Measurements from ENCODE around the gene SLC29A2. TPM values are rescaled to one million over a fixed set of nuclear protein-coding genes. Genes with fewer than 3 reads are reported as not detected.

The SLC29A2 gene
- total RNA-seq, 4 donors from 2014 or later, result 3.7 to 30.7 (median 15.5) TPM

DNA sequence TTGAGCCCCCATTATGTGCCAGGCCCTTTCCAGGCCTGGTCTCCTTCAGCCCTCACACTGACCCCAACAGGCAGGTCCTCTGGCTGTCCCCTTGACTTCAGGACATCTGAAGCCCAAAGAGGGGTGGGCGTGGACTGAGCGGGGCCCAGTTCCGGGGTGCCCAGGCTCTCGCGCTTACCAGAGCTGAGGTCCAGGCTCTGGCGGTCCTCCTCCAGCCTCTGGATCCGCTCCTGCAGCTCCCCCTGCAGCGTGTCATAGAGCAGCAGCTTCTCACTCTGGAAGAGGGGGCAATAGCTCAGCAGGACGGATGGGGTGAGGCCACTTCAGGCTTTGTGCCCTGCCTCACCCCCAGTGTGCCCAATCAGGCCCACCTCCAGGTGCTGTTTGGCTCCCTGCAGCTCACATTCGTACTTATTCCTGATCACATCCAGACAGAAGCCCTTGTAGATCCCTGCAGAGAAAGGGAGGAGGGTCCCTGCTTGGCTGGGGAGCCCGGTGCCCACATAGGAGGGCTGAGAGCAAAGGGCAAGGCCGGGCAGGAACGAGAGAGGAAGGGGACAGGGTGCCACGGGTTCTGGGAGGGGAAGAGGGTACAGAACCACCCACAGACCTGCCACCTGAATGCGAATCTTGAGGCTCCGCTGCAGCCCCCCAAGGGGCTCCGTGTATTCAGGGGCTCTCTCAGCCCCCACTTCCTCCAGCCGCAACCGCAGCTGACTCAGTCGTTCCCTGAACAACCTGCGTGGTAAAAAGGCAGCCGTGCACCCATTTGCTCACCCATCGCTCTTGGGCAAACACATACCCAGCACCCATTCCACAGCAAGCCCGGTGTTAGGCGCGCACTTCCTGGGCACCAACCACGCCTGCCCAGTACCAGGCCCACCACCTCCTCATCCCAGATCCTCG is 30.7 kb downstream of the SLC29A2 start:
- TF ChIP-seq, protein P1, sequence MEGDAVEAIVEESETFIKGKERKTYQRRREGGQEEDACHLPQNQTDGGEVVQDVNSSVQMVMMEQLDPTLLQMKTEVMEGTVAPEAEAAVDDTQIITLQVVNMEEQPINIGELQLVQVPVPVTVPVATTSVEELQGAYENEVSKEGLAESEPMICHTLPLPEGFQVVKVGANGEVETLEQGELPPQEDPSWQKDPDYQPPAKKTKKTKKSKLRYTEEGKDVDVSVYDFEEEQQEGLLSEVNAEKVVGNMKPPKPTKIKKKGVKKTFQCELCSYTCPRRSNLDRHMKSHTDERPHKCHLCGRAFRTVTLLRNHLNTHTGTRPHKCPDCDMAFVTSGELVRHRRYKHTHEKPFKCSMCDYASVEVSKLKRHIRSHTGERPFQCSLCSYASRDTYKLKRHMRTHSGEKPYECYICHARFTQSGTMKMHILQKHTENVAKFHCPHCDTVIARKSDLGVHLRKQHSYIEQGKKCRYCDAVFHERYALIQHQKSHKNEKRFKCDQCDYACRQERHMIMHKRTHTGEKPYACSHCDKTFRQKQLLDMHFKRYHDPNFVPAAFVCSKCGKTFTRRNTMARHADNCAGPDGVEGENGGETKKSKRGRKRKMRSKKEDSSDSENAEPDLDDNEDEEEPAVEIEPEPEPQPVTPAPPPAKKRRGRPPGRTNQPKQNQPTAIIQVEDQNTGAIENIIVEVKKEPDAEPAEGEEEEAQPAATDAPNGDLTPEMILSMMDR (IDR thresholded peaks at IDR 0.05; ENCODE audit: low read depth), result no peak

DNA sequence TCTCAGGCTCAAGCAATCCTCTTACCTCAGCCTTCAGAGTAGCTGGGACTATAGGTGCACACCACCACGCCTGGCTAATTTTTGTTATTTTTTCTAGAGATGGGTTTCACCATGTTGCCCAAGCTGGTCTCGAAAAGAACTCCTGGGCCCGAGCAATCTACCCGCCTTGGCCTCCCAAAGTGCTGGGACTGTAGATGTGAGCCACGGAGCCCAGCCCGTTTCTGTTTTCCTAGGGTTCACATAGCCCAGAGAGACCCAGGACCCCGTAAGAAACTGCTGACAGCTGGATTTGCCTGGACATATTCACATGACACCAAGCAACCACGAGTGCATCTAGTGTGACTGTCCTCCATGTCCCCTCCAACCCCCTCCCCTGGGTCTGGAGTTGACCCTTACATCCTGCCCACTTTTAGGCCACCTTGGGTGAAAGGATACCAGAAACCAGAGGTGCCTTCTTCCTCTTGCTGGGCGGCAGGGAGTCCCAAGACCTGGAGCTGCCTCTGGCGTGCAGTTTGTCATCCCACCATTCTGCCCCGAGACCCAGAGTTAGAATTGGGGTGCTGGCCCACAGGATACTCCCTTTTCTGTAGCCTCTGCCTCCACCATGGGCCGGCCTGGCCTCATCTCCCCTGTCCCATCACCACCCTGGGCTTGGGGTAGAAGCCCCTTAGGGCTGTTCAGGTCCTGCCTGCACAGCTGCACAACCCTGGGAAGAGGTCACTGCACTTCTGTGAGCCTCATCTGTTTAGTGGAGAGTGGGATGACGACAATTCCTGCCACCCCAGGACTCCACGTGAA is 31.7 kb downstream of the SLC29A2 start:
- TF ChIP-seq, protein P1 (IDR thresholded peaks at IDR 0.05; ENCODE audit: low read depth), result no peak

DNA sequence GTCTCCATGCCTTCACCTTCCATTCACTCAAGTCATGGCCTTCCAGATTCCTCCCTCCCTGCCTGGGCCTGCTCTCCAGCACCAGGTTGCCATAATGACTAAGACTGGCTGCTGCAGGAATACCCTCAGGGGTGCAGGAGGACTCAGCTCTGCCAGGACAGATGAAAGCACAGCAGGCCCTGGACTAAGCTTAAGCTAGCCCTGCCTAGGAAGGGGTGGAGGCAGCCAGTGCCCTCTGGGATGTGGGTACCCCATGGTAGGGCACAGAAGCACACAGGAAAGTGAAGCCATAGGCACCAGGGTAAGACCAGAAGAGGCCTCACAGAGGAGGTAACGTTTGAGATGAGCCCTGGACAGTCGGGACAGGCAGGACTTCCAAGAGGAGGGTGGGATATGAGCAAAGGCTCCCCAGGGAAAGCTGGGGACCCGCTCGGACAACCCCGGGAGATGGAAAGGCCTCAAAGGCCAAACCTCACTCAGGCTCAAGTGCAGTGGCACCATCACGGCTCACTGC is 32.3 kb downstream of the SLC29A2 start:
- TF ChIP-seq, protein P1 (IDR thresholded peaks at IDR 0.05; ENCODE audit: low read depth), result no peak

DNA sequence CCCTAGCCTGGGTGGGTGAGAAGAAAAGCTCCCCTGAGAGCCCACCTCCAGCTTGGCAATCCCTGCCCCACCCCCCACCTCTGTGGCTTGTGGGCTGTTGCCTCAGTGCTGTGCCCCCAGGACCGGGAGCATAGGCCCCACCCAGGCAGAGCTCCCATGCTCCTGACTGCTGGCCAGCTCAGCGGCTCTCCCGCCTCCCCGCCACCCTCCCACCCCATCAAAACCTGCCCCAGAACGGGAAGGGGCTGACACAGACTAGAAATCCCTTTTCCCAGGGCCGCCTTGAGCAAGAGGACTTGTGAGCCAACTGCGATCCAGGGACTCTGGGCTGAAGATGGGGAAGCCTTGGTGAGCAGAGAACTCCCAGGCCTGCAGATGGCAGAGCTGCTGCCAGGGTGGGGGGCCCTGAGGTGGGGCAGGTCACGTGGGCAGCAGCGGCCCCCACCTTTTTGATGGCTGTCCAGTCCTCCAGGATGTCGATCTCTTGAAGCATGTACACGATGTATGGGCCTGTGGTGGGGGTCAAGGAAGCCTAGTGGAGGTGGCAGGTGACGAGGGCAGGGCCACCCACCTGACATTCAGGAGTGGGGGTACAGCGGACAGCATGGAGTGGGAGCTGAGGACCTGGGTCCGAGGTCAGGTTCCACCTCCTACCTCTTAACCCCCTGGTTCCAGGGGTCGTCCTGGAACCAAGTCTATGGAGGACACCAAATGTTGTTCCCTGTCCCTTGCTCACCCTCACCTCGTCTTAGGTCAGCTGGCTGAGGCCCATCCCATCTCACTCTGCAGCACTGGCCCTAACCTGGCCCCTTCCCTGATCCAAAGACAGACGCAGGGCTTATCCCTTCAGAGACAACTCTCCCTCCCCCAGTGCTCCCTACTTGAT is 33.0 kb downstream of the SLC29A2 start:
- TF ChIP-seq, protein P1 (IDR thresholded peaks at IDR 0.05; ENCODE audit: low read depth), result no peak

DNA sequence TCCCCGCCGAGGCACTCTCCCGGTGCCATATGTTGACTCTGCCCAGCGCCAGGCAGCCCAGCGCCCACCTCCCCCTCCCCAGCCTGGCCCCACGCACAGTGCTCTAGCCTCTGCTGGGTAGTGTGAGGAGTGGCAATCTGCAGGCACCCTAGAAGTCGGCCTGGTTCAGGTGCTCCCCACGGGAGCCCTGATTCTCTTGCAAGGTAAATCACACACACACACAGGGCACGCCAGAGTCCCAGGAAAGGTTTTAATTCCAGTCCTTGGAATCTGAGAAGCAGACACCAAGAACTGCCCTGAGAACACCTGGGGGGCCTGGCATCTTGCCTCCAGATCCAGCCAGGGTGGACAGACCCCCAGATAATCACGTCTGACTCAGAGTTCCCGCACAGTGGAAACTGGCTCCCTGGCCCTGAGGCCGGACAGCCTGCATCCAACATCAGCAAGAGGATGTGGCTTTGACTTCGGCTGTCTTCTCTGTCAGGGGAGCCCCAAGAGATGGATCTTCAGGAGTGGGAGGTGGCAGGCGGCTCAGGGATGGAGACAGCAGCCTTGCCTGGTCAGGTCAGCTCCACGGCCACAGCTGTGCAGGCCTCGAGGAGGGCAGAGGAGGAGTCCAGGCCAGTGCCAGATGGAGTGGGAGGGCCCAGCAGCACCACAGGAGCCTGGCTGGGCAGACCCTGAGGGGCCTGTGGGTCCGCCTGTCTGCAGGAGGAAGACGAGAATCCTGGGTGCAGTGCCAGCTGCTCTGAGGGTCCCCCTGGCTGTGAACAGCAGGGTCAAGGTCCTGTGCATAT is 34.3 kb downstream of the SLC29A2 start:
- TF ChIP-seq, protein P1 (IDR thresholded peaks at IDR 0.05; ENCODE audit: low read depth), result no peak
